ENCODE measurements around the gene LAMB1. TPM values are rescaled to one million over a fixed set of nuclear protein-coding genes. Genes with fewer than 3 reads are reported as not detected.

LAMB1 gene
- total and polyA plus RNA-seq, 12 donors, result 33.3 to 145 (median 59.3) TPM

DNA sequence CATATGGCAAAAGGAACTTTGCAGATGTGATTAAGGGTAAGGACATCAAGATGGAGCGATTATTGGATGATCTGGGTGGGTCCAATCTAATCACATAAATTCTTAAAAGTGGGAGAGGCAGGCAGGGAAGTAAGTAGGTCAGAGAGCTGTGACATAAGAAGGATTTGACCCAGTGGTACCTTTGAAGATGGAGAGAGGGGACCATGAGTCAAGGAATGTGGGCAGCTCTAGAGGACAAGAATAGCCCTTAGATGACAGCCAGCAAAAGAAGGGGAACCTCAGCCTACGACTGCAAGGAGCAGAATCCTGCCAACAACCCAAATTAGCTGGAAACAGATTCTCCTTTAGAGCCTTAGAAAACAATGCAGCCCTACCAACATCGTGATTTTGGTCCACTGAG lies 34.5 kb downstream of the LAMB1 start:
- Histone ChIP-seq H3K4me1 (peaks cover 5 to 72% (median 55%) of the 10 kb centered on the region in 9 donors), H3K4me3 (no peak overlapping the region), H3K36me3 (peaks cover 0 to 71% (median 13%) of the 10 kb centered on the region in 9 donors), H3K27ac (peak overlapping the region in 2 of 10 donors; percentile 0 to 9), H3K9me3 (no peaks in the 10 kb centered on the region), H3K27me3 (no peaks in the 10 kb centered on the region)
- intact Hi-C loops (cut with DNase I), result loop anchor here in 2 of 10 donors (5.0 kb wide), 1 partner anchor 34 kb away; the partner anchor contains the start of gene LAMB1 (in 2 of the 2)
- WGBS, 2 donors, result 76 to 80% methylated on average over 3 of the region's 3 CpGs
- TF ChIP-seq, protein P1, sequence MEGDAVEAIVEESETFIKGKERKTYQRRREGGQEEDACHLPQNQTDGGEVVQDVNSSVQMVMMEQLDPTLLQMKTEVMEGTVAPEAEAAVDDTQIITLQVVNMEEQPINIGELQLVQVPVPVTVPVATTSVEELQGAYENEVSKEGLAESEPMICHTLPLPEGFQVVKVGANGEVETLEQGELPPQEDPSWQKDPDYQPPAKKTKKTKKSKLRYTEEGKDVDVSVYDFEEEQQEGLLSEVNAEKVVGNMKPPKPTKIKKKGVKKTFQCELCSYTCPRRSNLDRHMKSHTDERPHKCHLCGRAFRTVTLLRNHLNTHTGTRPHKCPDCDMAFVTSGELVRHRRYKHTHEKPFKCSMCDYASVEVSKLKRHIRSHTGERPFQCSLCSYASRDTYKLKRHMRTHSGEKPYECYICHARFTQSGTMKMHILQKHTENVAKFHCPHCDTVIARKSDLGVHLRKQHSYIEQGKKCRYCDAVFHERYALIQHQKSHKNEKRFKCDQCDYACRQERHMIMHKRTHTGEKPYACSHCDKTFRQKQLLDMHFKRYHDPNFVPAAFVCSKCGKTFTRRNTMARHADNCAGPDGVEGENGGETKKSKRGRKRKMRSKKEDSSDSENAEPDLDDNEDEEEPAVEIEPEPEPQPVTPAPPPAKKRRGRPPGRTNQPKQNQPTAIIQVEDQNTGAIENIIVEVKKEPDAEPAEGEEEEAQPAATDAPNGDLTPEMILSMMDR (IDR thresholded peaks at IDR 0.05), result no peak
- DNase-seq (no peak), ATAC-seq (no peak)

GRCh38 chr7:107967420-107967819 lies 35.5 kb downstream of the LAMB1 start:
- 67 to 75% methylated on average over 4 of the region's 4 CpGs for WGBS, 2 donors
- ATAC-seq (no peak), DNase-seq (no peak)
- Histone ChIP-seq H3K27me3 (no peaks in the 10 kb centered on the region), H3K9me3 (no peaks in the 10 kb centered on the region), H3K27ac (peak overlapping the region in 8 of 10 donors; percentile 1 to 84 (median 72)), H3K36me3 (peaks cover 0 to 77% (median 16%) of the 10 kb centered on the region in 9 donors), H3K4me1 (peaks cover 5 to 63% (median 45%) of the 10 kb centered on the region in 9 donors), H3K4me3 (no peak overlapping the region)
- TF ChIP-seq, protein P1 (IDR thresholded peaks at IDR 0.05), result no peak
- intact Hi-C loops (cut with DNase I), result loop anchor here in 2 of 10 donors (5.0 kb wide), 1 partner anchor 35 kb away; the partner anchor contains the start of gene LAMB1 (in 2 of the 2)

GRCh38 chr7:107966711-107967110 lies 36.2 kb downstream of the LAMB1 start:
- TF ChIP-seq, protein P1 (IDR thresholded peaks at IDR 0.05), result peak in 5 of 9 donors; percentile 12 to 48 (median 35)
- DNase-seq (peak in 1 of 2 donors; percentile 68), ATAC-seq (peak; percentile 72 to 95 (median 86))
- Histone ChIP-seq H3K27ac (peak overlapping the region in 9 of 10 donors; percentile 4 to 84 (median 71)), H3K4me1 (peaks cover 5 to 61% (median 44%) of the 10 kb centered on the region in 9 donors), H3K4me3 (no peak overlapping the region), H3K9me3 (no peaks in the 10 kb centered on the region), H3K27me3 (no peaks in the 10 kb centered on the region), H3K36me3 (peaks cover 0 to 84% (median 16%) of the 10 kb centered on the region in 9 donors)
- intact Hi-C loops (cut with DNase I), result loop anchor here in 2 of 10 donors (5.0 kb wide), 1 partner anchor 36 kb away; the partner anchor contains the start of gene LAMB1 (in 2 of the 2)
- whole genome bisulfite sequencing, 2 donors, result 11 to 32% methylated on average over 4 of the region's 4 CpGs

GRCh38 chr7:107964510-107964909 lies 38.5 kb downstream of the LAMB1 start:
- Histone ChIP-seq H3K9me3 (no peaks in the 10 kb centered on the region), H3K27ac (no peak overlapping the region), H3K4me3 (no peak overlapping the region), H3K27me3 (no peaks in the 10 kb centered on the region), H3K36me3 (peaks cover 0 to 98% (median 28%) of the 10 kb centered on the region in 9 donors), H3K4me1 (peaks cover 2 to 54% (median 32%) of the 10 kb centered on the region in 9 donors)
- DNase-seq (no peak), ATAC-seq (no peak)
- 94 to 95% methylated on average over 11 of the region's 11 CpGs for WGBS, 2 donors
- intact Hi-C loops (cut with DNase I), result no loop called here
- TF ChIP-seq, protein P1 (IDR thresholded peaks at IDR 0.05), result no peak
